GM21619 (cell line): Measurements from ENCODE around the gene FYCO1.

Experiments used
- ATAC-seq: cut with Tn5 transposase; IDR thresholded peaks from one replicate; pipeline ENCODE4 v1.9.1; 2021; ENCODE audit not compliant: unreplicated experiment

FYCO1 gene

GRCh38 chr3:45984331-45985312 is 11.0 kb downstream of the FYCO1 start:
- no peak for ATAC-seq

GRCh38 chr3:45983770-45984169 is 11.9 kb downstream of the FYCO1 start:
- ATAC-seq, result no peak

- no peak for ATAC-seq
Measured at GRCh38 chr3:45981346-45982074, 14.1 kb downstream of the FYCO1 start.

DNA sequence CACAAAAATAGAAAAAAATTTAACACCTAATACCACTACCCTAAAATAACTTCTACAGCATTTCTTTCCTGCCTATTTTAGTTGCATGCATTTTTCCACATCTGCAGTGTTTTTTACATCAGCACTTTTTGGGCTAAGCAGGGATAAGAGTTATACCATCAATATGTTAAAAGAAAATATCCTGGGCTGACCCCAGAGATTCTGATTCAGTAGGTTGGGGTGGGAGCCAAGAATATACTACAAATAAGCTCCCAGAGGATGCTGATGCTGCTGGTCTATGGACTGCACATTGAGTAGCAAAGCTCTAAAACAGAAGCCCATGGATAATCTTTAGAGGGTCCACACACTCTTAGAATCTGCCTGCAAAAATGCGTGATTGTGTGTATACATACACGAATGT is 14.8 kb downstream of the FYCO1 start:
- ATAC-seq, result no peak

DNA sequence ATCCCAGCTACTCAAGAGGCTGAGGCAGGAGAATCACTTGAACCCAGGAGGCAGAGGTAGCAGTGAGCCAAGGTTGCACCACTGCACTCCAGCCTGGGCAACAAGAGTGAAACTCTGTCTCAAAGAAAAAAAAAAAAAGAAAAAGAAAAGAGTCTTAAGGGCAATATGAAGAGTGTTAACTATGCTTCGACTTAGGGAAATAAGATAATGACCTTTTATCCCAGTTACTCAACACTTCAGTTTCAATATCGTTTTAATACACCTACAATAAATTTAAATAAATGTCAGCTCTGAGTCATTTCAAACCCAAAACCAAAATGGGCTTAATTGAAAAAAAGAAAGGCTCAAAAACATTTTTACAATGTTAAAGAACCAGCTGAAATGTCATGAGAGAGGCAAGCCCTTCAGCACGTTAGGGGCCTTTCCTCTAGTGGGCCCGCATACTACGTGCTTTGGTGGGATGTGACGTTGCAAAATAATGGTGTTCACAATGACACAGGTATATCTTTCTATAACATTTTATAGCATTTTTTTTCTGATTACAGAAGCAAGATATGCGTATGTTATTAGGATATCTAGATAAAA is 15.3 kb downstream of the FYCO1 start:
- no peak for ATAC-seq

DNA sequence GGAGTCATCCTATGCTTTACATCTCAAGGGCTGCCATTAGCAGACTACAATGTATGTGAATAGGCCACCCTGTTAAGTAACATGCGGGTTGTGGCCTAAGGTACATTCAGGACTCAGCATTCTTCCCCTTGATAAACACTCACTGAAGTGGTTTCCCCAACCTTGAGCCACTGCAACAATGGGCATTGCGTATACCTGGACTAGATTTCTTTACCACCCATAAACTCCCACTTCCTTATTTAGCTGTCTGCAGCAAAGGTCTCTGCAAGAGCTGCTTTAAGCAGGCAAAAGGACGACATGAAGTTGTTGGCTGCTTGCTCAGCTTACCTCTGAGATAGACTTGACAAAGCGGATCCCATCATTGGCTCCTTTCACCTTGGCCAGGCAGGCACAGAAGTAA is 16.2 kb downstream of the FYCO1 start:
- no peak for ATAC-seq

DNA sequence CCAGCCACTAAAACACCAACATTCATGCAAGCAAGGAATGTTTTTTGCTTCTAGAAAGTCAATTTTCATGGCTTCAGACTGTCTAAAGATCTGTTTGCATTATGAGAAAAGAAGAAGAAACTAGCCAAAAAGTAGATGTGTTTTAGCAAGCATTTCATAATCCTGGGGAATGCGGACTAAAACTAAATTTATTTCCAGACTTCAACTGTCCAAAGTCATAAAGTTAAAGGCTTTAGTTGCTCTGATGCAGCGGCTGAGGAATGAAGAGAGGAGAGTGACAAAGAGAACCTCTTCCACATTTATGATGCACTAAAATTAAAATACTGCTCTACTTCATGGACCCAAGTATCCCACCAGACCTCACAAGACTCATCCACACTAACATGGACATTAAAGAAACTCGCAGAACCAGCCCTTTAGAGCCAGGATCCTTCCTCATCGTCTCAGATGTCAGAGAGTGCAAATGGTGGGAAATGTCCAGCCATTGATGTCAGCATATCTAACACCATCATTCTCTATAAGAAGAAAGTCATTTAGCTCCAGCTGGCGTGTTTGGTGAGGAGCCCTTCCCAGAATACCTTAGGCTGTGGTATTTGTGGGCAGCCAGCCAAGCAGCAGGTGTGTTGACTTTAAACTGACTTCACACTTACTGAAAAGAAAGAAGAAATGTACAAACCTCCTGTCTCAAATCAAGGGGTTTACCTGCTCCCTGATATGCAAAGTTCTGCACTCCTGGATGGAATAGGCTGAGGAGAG is 17.4 kb downstream of the FYCO1 start:
- no peak for ATAC-seq

DNA sequence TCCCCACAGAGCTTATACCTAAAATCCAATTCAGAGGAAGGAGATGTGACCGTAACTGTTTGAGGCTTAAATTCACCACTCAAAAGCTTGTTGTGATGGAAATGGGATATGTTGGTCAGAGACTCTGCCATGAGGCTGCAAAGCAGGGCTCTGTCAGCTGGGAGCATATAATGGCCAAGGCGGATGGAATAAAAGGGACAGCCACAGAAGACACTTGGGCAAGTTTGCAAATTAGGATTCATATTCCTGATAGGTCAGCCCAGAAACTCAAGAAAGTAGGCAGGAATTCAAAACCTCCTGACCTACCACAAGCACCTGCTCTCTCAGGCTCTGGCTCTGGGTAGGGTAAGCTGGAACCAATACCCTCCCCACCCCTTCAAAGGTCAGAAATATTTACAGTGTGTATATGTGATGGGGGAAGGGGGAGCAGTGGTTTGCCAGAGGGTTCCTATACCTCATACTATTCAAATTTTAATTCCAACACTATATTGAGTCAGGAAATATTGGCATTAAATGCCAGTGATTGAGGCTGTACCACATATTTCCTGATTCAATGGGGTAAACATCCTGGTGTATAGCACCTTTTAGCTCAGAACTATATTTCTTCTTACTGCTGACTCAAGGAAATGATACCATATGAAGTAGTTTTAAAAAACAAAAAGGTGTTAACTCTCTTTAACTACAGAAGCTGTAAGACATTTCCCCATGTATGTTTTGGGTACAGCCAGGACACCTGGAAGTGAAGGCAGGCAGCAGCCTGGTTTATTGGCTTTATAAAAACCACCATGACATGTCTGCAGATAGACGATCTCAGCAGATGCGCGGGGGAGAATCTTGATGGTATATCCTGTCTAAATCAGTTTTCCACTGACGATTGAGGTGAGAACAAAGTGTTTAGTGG is 19.2 kb downstream of the FYCO1 start:
- ATAC-seq, result no peak

GRCh38 chr3:45975686-45976085 is 19.9 kb downstream of the FYCO1 start:
- no peak for ATAC-seq

- ATAC-seq, result no peak
Measured at GRCh38 chr3:45974686-45975085, 20.9 kb downstream of the FYCO1 start.

GRCh38 chr3:45972534-45973402 is 22.9 kb downstream of the FYCO1 start:
- ATAC-seq, result no peak

GRCh38 chr3:45969953-45970352 is 25.7 kb downstream of the FYCO1 start:
- ATAC-seq, result no peak

DNA sequence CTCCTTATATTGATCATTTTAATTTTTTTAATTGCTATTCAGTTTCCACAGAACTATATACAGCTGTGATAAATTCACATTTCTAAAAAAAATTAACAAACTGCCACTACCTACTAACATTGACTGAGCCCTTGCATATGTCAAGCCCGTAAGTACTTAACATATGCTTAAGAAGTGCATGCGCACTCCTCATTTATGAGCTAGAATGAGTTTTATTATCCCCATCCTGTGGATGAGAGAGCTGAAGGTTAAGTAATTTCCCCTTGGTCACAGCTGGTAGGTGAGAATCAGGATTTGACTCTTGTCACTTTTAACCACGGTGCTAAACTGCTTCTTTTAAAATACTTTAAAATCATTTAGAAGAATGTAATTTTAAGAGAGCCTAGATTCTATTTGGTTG is 26.5 kb downstream of the FYCO1 start:
- no peak for ATAC-seq

DNA sequence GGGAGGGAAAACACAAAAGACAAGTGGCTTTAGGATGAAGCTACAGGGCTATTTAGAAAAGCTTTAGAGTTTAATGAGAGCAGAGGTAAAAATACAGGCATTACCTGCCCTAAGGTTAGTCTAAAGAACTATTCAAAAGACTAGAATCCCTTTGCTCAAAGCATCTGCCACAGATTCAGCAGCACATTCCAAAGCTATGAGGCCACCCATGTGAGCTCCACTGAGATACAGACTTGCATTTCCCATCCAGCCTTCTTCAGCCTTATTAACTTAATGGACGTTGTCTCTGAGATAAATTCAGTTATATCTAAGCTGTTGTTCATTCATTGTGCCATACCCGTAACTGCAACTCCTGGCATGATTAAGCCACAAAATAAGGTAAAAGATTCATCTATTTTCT is 26.9 kb downstream of the FYCO1 start:
- ATAC-seq, result no peak

DNA sequence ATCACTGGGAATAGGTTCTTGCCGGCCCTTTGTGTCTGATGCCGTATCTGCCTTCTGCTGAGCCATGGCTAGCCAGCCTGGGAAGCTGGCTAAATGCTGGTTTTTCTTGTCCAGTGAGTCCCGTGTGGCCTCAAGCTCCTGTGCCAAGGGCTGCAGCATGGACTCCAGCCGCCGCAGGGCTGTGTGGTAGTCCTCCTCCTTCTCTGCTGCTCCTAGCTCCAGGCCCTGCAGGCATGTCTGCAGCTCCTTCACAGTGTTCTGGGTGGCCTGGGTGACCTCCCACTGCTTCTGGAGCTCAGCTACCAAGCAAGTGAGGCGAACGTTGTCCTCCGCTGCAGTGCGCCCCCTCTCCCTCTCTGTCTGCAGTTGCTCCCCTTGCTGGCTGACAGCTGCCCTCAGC is 27.5 kb downstream of the FYCO1 start:
- no peak for ATAC-seq

DNA sequence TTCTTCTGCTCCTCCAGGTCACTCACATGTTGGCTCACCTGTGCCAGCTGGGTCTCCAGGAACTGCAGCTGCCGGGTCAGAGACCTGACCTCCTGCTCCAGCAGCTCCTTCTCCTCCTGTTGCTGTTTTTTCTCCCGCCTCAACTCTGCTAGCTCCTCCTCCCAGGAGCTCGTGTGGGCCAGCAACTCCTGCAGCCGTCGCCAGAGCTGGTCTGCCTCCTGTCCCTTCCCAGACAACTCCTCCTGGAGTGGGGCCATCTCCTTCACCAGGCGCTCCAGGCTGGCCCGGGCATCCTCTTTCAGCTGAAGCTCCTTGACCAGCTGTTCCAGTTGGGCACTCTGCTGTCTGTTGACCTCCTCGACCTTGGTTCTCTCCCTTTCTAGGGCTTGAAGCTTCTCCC is 27.9 kb downstream of the FYCO1 start:
- no peak for ATAC-seq

- no peak for ATAC-seq
Measured at GRCh38 chr3:45966950-45967640, 28.5 kb downstream of the FYCO1 start.

DNA sequence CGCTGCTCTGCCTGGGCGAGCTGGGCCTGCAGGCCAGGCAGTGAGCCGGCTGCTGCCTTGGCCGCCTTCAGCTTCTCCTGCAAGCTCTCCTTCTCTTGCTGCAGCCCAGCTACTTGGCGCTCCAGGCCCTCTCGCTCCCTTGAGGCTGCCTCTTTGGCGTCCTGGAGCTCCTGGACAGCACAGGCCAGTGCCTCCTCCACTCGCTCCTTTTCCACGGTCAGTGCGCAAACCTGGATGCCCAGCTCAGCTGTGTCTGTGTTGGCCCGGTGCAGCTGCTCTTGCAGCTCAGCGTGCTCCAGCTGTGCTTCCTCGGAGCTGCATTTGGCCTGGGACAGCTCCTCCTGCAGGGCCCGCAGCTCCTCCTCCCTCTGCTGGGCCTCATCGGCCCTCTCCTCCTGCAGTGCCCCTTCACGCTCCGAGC is 29.2 kb downstream of the FYCO1 start:
- ATAC-seq, result no peak
